Measurements from ENCODE around the gene ANKRD11.

GRCh38 chr16:89345642-89346150 lies 144.7 kb downstream of the ANKRD11 start:
- TF ChIP-seq YY1 (IDR thresholded peaks at IDR 0.05; ENCODE audit: insufficient read depth, insufficient read length): no peak
- TF ChIP-seq ZNF274 (IDR thresholded peaks at IDR 0.05; ENCODE audit: low read depth, low read length): no peak
